MM.1S (cell line): ENCODE data around the gene CNKSR3.

Source experiments
- DNase-seq: peaks from one replicate; pipeline ENCODE4 v3.0.0-alpha.2; 2015
- H2AFZ ChIP-seq: fragments of 300-600 bp; sonication (generic); 2 replicates; pipeline ENCODE4 v1.6.0; 2016; ENCODE audit warnings: antibody characterized with exemption, low read length
- H3F3A ChIP-seq: fragments of 300-600 bp; sonication (generic); 2 replicates; pipeline ENCODE4 v1.6.1; 2016; ENCODE audit warnings: mild to moderate bottlenecking, antibody characterized with exemption, low read length, moderate library complexity, mixed read lengths; ENCODE audit not compliant: insufficient read depth
- H3K27ac ChIP-seq: fragments of 300-600 bp; sonication (generic); 2 replicates; pipeline ENCODE4 v1.5.1; 2016; ENCODE audit warnings: mild to moderate bottlenecking, low read length
- H3K27me3 ChIP-seq: fragments of 300-600 bp; sonication (generic); replicated peaks from 2 replicates; pipeline ENCODE4 v1.6.0; 2016; ENCODE audit warnings: low read length; ENCODE audit not compliant: insufficient read depth
- H3K36me3 ChIP-seq: fragments of 300-600 bp; sonication (generic); replicated peaks from 2 replicates; pipeline ENCODE4 v1.6.1; 2016; ENCODE audit warnings: mild to moderate bottlenecking, low read length, mixed read lengths; ENCODE audit not compliant: insufficient read depth
- H3K4me1 ChIP-seq: fragments of 300-600 bp; sonication (generic); 2 replicates; pipeline ENCODE4 v1.6.1; 2016; ENCODE audit warnings: low read length, mixed read lengths
- H3K4me2 ChIP-seq: fragments of 300-600 bp; sonication (generic); 2 replicates; pipeline ENCODE4 v1.6.0; 2016; ENCODE audit warnings: low read depth, low read length
- H3K4me3 ChIP-seq: fragments of 300-600 bp; sonication (generic); 2 replicates; pipeline ENCODE4 v1.5.1; 2016; ENCODE audit warnings: low read length, mixed read lengths
- H3K79me2 ChIP-seq: fragments of 300-600 bp; sonication (generic); 2 replicates; pipeline ENCODE4 v1.6.1; 2016; ENCODE audit warnings: mixed run types, low read length, mixed read lengths
- H3K9ac ChIP-seq: fragments of 300-600 bp; sonication (generic); 2 replicates; pipeline ENCODE4 v1.6.1; 2016; ENCODE audit warnings: low read length, mixed read lengths
- H3K9me2 ChIP-seq: fragments of 300-600 bp; sonication (generic); replicated peaks from 2 replicates; pipeline ENCODE4 v1.6.1; 2016; ENCODE audit warnings: mild to moderate bottlenecking, low read length, mixed read lengths; ENCODE audit not compliant: insufficient read depth
- H3K9me3 ChIP-seq: fragments of 300-600 bp; sonication (generic); replicated peaks from 2 replicates; pipeline ENCODE4 v1.6.1; 2016; ENCODE audit warnings: mild to moderate bottlenecking, low read length, mixed read lengths; ENCODE audit not compliant: insufficient read depth
- H4K20me1 ChIP-seq: fragments of 300-600 bp; sonication (generic); 2 replicates; pipeline ENCODE4 v1.6.1; 2016; ENCODE audit warnings: mild to moderate bottlenecking, low read length, moderate library complexity, mixed read lengths; ENCODE audit not compliant: insufficient read depth
- CTCF ChIP-seq: fragments of 300-600 bp; sonication (generic); IDR thresholded peaks from 2 replicates; pipeline ENCODE4 v1.5.1; 2016; ENCODE audit warnings: antibody characterized with exemption, low read length, mixed read lengths
- EZH2 ChIP-seq: fragments of 300-600 bp; sonication (generic); optimal IDR thresholded peaks from 2 replicates; pipeline ENCODE3; 2017; ENCODE audit warnings: low read depth, mild to moderate bottlenecking, antibody characterized with exemption, low read length, mixed read lengths
- EZH2phosphoT487 ChIP-seq: fragments of 300-600 bp; sonication (generic); IDR thresholded peaks from 2 replicates; pipeline ENCODE4 v1.6.1; 2018; ENCODE audit warnings: antibody characterized with exemption, low read length

CNKSR3 gene

GRCh38 chr6:154488248-154488593, 22.3 kb downstream of the CNKSR3 start:
- Histone ChIP-seq H3K4me2 (no peak overlapping the region), H3K9me3 (no peaks in the 10 kb centered on the region), H3K9ac (no peak overlapping the region), H3K4me1 (no peaks in the 10 kb centered on the region), H3K36me3 (no peaks in the 10 kb centered on the region), H3K27ac (no peak overlapping the region), H3K79me2 (no peaks in the 10 kb centered on the region), H2AFZ (no peak overlapping the region), H3K4me3 (no peak overlapping the region), H3K27me3 (no peaks in the 10 kb centered on the region), H3F3A (no peaks in the 10 kb centered on the region), H3K9me2 (no peaks in the 10 kb centered on the region), H4K20me1 (no peaks in the 10 kb centered on the region)
- TF ChIP-seq EZH2phosphoT487, result no peak
- no peak for TF ChIP-seq CTCF
- TF ChIP-seq EZH2, result no peak
- no peak for DNase-seq

- no peaks in the 10 kb centered on the region for H3K4me1 ChIP-seq
- H4K20me1 ChIP-seq, result no peaks in the 10 kb centered on the region
- DNase-seq, result no peak
- no peak overlapping the region for H2AFZ ChIP-seq
- no peaks in the 10 kb centered on the region for H3K9me2 ChIP-seq
- no peak overlapping the region for H3K4me2 ChIP-seq
- no peaks in the 10 kb centered on the region for H3K79me2 ChIP-seq
- no peaks in the 10 kb centered on the region for H3F3A ChIP-seq
- no peak overlapping the region for H3K9ac ChIP-seq
- H3K27me3 ChIP-seq, result no peaks in the 10 kb centered on the region
- H3K4me3 ChIP-seq, result no peak overlapping the region
- no peaks in the 10 kb centered on the region for H3K36me3 ChIP-seq
- TF ChIP-seq CTCF (no peak), EZH2phosphoT487 (no peak), EZH2 (no peak)
- H3K27ac ChIP-seq, result no peak overlapping the region
- no peaks in the 10 kb centered on the region for H3K9me3 ChIP-seq
These were observed 22.9 kb downstream of the CNKSR3 start for GRCh38 chr6:154487367-154488247.

GRCh38 chr6:154485815-154486214, 24.7 kb downstream of the CNKSR3 start:
- H3K4me1 ChIP-seq, result no peaks in the 10 kb centered on the region
- H3K9me2 ChIP-seq, result no peaks in the 10 kb centered on the region
- H3K27ac ChIP-seq, result no peak overlapping the region
- H2AFZ ChIP-seq, result no peak overlapping the region
- DNase-seq, result no peak
- no peak for TF ChIP-seq EZH2
- TF ChIP-seq CTCF, result no peak
- TF ChIP-seq EZH2phosphoT487, result no peak
- H3K79me2 ChIP-seq, result no peaks in the 10 kb centered on the region
- H4K20me1 ChIP-seq, result no peaks in the 10 kb centered on the region
- no peak overlapping the region for H3K4me3 ChIP-seq
- no peaks in the 10 kb centered on the region for H3K9me3 ChIP-seq
- H3K27me3 ChIP-seq, result no peaks in the 10 kb centered on the region
- H3K36me3 ChIP-seq, result no peaks in the 10 kb centered on the region
- no peaks in the 10 kb centered on the region for H3F3A ChIP-seq
- H3K4me2 ChIP-seq, result no peak overlapping the region
- H3K9ac ChIP-seq, result no peak overlapping the region
